BLaER1 treated with 17β-estradiol and CSF1 and Interleukin-3, amounts not matched to agents 10 nM and 100 nM (cell line): ENCODE results near the gene TRIM47.
A peak's percentile ranks its signal among the peaks of the same experiment; 100 is the strongest.

ENCODE experiments used
- H3K27ac ChIP-seq, 11 experiments: shearing (Covaris generic); formaldehyde crosslinking; 2 replicates each; pipeline ENCODE4 v1.8.1; 2022
- H3K27me3 ChIP-seq, 11 experiments: shearing (Covaris generic); formaldehyde crosslinking; 2 replicates each; pipeline ENCODE4 v1.8.1; 2022
- H3K36me3 ChIP-seq, 11 experiments: shearing (Covaris generic); formaldehyde crosslinking; 2 replicates each; pipeline ENCODE4 v1.8.1; 2022
- H3K4me1 ChIP-seq, 10 experiments: shearing (Covaris generic); formaldehyde crosslinking; 2 replicates each; pipeline ENCODE4 v1.8.1; 2022
- H3K4me2 ChIP-seq, 11 experiments: shearing (Covaris generic); formaldehyde crosslinking; 2 replicates each; pipeline ENCODE4 v1.8.1; 2022
- H3K4me3 ChIP-seq, 10 experiments: shearing (Covaris generic); formaldehyde crosslinking; 2 replicates each; pipeline ENCODE4 v1.8.1; 2022
- H3K9ac ChIP-seq, 11 experiments: shearing (Covaris generic); formaldehyde crosslinking; 2 replicates each; pipeline ENCODE4 v1.8.1; 2022
- H3K9me3 ChIP-seq, 11 experiments: shearing (Covaris generic); formaldehyde crosslinking; replicated peaks in 1 of 11; 2 replicates each; pipeline ENCODE4 v1.8.1; 2022
- H4K20me1 ChIP-seq, 11 experiments: shearing (Covaris generic); formaldehyde crosslinking; 2 replicates each; pipeline ENCODE4 v1.8.1; 2022
- Cebpa-rat ChIP-seq, 11 experiments: shearing (Covaris generic); IDR thresholded peaks; 2 replicates each; pipeline ENCODE4 v1.8.1; 2022

The TRIM47 gene

DNA sequence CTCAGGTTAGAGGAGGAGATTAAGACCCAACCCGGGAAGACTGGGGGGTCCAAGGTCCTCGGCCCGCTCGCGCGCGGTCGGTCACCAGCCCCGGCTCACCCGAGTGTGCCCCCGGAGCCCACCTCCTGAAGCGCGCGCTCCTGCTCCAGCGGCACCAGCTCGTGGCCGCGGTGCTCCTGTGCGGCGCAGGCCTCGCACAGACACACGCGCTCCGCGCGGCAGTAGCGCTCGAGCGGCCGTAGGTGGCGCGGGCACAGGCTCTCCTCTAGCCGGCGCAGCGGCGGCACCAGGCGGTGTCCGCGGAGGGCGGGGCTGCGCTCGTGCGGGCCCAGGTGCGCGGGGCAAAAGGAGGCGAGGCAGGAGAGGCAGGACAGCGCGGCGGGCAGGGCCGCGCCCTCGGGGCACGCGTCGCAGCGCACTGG, 618 bp downstream of the TRIM47 start:
- Histone ChIP-seq H3K9ac (peak overlapping the region; percentile 39 to 82 (median 70)), H3K27me3 (peaks cover 14 to 56% (median 50%) of the 10 kb centered on the region in 11 experiments), H3K4me2 (peak overlapping the region; percentile 83 to 97 (median 90)), H4K20me1 (peaks cover 0 to 6% (median 0%) of the 10 kb centered on the region in 11 experiments; a peak in 2 of 22 replicates), H3K9me3 (no peaks in the 10 kb centered on the region), H3K4me1 (peaks cover 80 to 97% (median 89%) of the 10 kb centered on the region in 10 experiments), H3K36me3 (peaks cover 0 to 12% (median 0%) of the 10 kb centered on the region in 11 experiments; a peak in 3 of 22 replicates), H3K4me3 (peak overlapping the region; percentile 49 to 69 (median 58)), H3K27ac (peak overlapping the region; percentile 34 to 77 (median 60); a peak in 21 of 22 replicates)
- no peak for TF ChIP-seq Cebpa-rat (IDR thresholded peaks at IDR 0.05)

DNA sequence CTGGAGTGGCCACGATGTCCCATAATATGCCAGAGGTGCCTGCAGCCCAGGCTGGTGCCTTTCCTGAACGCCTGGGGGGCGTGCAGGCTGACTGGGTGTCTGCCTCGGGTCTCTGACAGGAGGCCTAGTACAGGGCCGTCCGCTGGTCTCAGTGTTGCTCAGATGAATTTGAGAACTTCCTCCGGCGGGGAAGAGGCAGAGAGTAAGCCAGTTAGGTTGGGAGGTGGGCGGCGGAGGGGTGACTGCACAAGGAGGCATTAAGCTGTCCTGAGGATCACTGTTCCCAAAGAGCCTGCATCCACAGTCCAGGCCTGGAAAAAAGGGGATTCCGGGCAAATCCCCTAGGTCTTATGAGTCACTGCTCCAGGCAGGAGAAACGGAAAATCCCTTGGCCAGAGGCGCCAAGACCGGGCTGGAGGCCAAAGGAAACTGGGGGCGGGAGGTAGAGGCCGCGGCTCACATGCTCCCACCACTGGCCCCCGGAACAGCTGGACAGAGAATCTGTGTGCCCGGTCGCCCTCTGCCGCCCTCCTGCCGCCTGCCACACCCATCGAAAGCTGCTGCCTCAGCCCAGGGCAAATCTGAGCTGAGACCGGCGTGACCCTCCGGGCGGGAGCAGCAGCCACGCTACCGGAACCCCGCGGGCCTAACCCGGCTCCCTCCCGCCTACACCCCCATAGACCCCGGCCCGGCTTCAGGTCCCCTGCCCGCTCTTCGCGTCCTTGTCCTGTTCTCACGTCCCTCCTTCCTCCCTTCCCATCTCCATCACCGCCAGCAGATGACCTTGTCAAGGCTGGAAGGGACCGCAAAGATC, 1.2 kb downstream of the TRIM47 start:
- Histone ChIP-seq H3K9me3 (no peaks in the 10 kb centered on the region), H3K27me3 (peaks cover 14 to 56% (median 50%) of the 10 kb centered on the region in 11 experiments), H3K4me2 (peak overlapping the region; percentile 83 to 97 (median 90)), H3K4me3 (peak overlapping the region; percentile 49 to 69 (median 58)), H3K36me3 (peaks cover 0 to 12% (median 0%) of the 10 kb centered on the region in 11 experiments; a peak in 3 of 22 replicates), H3K9ac (peak overlapping the region; percentile 39 to 82 (median 70)), H4K20me1 (peaks cover 0 to 6% (median 0%) of the 10 kb centered on the region in 11 experiments; a peak in 2 of 22 replicates), H3K27ac (peak overlapping the region; percentile 34 to 77 (median 60); a peak in 21 of 22 replicates), H3K4me1 (peaks cover 79 to 97% (median 89%) of the 10 kb centered on the region in 10 experiments)
- no peak for TF ChIP-seq Cebpa-rat (IDR thresholded peaks at IDR 0.05)

DNA sequence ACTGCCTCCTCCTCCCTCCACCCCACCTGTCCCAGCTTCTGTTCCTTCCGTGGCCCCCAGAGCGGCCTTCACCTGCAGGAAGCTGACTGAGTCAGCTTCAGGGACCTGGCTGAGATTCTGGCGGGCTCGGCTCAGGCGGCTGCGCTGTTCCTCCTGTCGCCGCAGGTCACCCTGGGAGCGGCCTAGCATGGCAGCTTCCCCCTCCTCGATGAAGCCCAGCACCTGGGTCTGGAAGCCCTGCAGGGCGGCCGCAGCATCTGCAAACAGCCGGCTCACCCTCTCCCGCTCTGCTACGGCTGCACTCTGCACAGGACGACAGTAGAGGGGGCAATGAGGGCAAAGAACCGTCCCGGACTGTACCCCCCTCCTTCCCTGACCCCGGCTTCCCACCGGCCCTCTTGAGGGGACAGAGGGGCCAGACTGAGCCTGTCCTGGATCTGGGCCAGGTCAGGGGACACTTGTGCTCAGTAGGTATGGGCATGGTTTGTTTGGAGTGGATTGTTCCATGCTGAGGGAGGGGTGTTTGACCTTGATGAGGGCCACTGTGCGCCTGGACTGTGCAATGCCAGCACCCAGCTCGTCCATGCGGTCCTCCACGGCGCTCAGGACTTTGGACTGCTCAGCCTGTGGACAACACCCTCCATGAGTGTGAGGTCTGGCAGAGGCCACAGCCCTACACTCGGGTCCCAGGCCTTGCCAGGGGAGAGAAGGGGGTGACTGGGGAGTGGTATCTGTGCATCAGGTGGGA, 2.0 kb downstream of the TRIM47 start:
- peak overlapping the region in 6 of 10 experiments; percentile 8 to 69 (median 62); a peak in 10 of 20 replicates for H3K4me3 ChIP-seq

DNA sequence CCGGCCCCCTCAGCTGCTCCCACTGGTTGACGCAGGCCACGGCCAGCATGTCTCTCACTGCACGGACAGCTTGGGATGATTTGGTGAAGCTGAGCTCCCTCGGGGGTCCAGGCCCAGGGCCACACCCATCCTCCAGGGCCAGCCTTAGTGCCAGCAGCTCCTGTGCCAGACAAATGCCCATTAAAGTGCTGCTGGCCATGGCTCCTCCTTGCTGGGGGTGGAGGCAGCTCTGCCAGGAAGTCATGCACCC, 2.5 kb downstream of the TRIM47 start:
- no peak for TF ChIP-seq Cebpa-rat (IDR thresholded peaks at IDR 0.05)
- Histone ChIP-seq H3K4me3 (peak overlapping the region in 6 of 10 experiments; percentile 8 to 69 (median 62); a peak in 9 of 20 replicates), H3K9me3 (no peaks in the 10 kb centered on the region), H3K9ac (peak overlapping the region; percentile 17 to 82 (median 70); a peak in 19 of 22 replicates), H3K27ac (peak overlapping the region in 10 of 11 experiments; percentile 18 to 69 (median 46); a peak in 18 of 22 replicates), H3K27me3 (peaks cover 14 to 55% (median 49%) of the 10 kb centered on the region in 11 experiments), H4K20me1 (peaks cover 0 to 6% (median 0%) of the 10 kb centered on the region in 11 experiments; a peak in 2 of 22 replicates), H3K4me2 (peak overlapping the region; percentile 83 to 97 (median 90)), H3K36me3 (peaks cover 0 to 12% (median 0%) of the 10 kb centered on the region in 11 experiments; a peak in 3 of 22 replicates), H3K4me1 (peaks cover 66 to 89% (median 78%) of the 10 kb centered on the region in 10 experiments)

More for the DNA sequence above, 2.0 kb downstream of the TRIM47 start:
- peaks cover 14 to 56% (median 50%) of the 10 kb centered on the region in 11 experiments for H3K27me3 ChIP-seq
- TF ChIP-seq Cebpa-rat (IDR thresholded peaks at IDR 0.05) = no peak
- H3K27ac ChIP-seq = peak overlapping the region; percentile 25 to 77 (median 61); a peak in 18 of 22 replicates
- H4K20me1 ChIP-seq = peaks cover 0 to 6% (median 0%) of the 10 kb centered on the region in 11 experiments; a peak in 2 of 22 replicates
- peaks cover 71 to 94% (median 83%) of the 10 kb centered on the region in 10 experiments for H3K4me1 ChIP-seq
- peak overlapping the region; percentile 39 to 82 (median 70); a peak in 21 of 22 replicates for H3K9ac ChIP-seq
- peaks cover 0 to 12% (median 0%) of the 10 kb centered on the region in 11 experiments; a peak in 3 of 22 replicates for H3K36me3 ChIP-seq
- H3K4me2 ChIP-seq = peak overlapping the region; percentile 83 to 97 (median 90)
- no peaks in the 10 kb centered on the region for H3K9me3 ChIP-seq

DNA sequence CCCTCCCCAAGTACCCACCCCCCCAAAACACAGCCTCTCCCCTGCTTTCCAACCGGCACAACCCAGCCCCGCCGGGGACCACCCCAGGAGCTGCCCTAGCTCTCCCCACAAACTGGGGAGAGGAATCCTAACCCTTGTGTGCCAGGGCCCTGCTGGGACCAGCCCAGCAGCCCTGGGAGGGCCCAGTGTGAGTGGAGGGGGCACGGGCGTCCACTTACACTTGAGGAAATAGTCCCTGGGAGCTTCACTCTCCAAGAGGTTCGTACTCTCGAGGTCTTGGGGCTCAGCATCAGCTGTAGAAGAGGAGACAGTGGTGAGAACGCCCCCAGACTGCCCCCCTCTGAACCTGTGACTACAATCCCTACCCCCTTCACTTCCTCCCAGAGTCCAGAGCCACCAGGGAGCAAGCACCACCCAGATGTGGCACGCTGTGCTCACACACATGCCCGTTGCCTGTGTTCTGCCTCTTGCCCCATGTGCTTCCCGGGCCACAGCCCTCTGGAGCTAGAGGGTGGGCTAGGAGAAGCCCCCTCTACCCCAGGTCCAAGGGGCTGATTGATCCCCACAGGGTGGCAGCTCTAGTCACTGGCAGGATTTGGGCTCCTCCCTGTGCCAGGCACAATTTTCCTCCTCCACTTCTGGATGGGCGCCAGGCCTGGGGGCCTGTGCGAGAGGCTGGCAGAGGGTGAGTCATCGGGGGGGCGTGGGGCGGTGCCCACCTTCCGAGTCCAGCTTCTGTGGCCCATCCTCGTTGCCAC, 3.0 kb downstream of the TRIM47 start:
- Histone ChIP-seq H3K4me1 (peaks cover 62 to 84% (median 72%) of the 10 kb centered on the region in 10 experiments), H3K27ac (peak overlapping the region in 10 of 11 experiments; percentile 18 to 69 (median 46); a peak in 16 of 22 replicates), H3K9me3 (no peaks in the 10 kb centered on the region), H3K36me3 (peaks cover 0 to 12% (median 0%) of the 10 kb centered on the region in 11 experiments; a peak in 3 of 22 replicates), H3K9ac (peak overlapping the region; percentile 17 to 82 (median 70); a peak in 20 of 22 replicates), H3K4me2 (peak overlapping the region; percentile 83 to 97 (median 90)), H3K4me3 (peak overlapping the region in 4 of 10 experiments; percentile 59 to 69 (median 66); a peak in 7 of 20 replicates), H4K20me1 (peaks cover 0 to 6% (median 0%) of the 10 kb centered on the region in 11 experiments; a peak in 2 of 22 replicates), H3K27me3 (peaks cover 14 to 50% (median 44%) of the 10 kb centered on the region in 11 experiments)
- TF ChIP-seq Cebpa-rat (IDR thresholded peaks at IDR 0.05) = no peak

DNA sequence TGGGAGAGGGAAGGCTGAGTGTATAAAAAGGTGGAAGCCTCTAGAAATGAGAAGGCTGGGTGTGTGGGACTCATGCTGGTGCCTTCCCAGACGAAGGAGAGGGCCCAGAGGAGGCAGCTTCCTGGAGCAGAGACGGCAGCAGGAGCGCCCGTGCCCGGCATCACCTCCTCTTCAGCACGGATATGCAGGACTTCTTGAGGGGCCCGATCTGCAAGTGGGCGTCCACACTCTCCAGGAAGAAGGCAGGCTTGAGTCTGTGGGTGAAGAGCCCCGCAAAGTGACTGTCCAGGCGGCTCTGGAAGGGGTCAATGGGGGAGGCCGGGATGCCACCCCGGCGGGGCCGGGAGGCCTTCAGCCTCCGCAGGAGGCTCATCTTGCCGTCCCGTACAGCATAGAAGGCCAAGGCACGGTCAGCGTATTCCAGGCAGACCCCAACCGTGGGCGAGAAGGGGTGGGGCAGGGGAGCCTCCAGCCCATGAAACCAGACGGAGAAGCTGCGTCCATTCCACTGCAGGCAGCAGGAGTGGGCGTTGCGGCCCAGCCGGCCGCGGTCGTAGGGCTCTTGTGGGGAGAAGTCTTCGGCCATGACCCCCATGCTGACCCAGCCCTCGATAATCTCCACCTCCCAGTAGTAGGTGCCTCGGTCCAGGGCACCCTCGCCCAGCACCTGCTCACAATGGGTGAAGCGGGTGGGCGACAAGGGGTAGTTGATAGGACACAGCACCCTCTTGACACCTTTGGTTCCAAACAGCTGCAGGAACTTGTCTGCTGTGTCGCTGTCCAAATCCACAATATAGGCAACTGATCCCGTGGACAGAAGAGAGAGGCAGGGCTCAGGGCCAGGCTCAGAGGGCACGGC, 3.8 kb downstream of the TRIM47 start:
- Histone ChIP-seq H3K36me3 (peaks cover 0 to 12% (median 0%) of the 10 kb centered on the region in 11 experiments; a peak in 3 of 22 replicates), H3K4me1 (peaks cover 60 to 81% (median 71%) of the 10 kb centered on the region in 10 experiments), H3K27ac (peak overlapping the region in 3 of 11 experiments; percentile 56 to 84 (median 78); a peak in 3 of 22 replicates), H3K9ac (0 out of 22 replicates have a peak overlapping the region, but pooled peaks of 2 of the 11 experiments have one; percentile 9 to 68), H3K9me3 (no peaks in the 10 kb centered on the region), H3K27me3 (peaks cover 9 to 41% (median 36%) of the 10 kb centered on the region in 11 experiments), H3K4me3 (no peak overlapping the region), H4K20me1 (peaks cover 0 to 6% (median 0%) of the 10 kb centered on the region in 11 experiments; a peak in 2 of 22 replicates), H3K4me2 (peak overlapping the region in 8 of 11 experiments; percentile 7 to 97 (median 92); a peak in 6 of 22 replicates)
- no peak for TF ChIP-seq Cebpa-rat (IDR thresholded peaks at IDR 0.05)
